Stomach (tissue), 4 donors: ENCODE data around the gene FAM222A.

ENCODE experiments used
- EP300 ChIP-seq: sonication (generic); formaldehyde crosslinking; IDR thresholded peaks from one replicate; pipeline ENCODE4 v1.6.1; 2017; ENCODE audit warnings: antibody characterized with exemption
- POLR2A ChIP-seq, 4 donors: fragments of 450-650 bp; IDR thresholded peaks; one replicate each; pipeline ENCODE4 v1.6.1; 2016; ENCODE audit warnings: antibody characterized with exemption in 4 of 4, control low read depth in 2 of 4, mild to moderate bottlenecking in 1 of 4, moderate library complexity in 1 of 4
- POLR2AphosphoS5 ChIP-seq, 3 donors: sonication (generic); formaldehyde crosslinking; IDR thresholded peaks; one replicate each; pipeline ENCODE4 v1.6.1; 2016; ENCODE audit warnings: antibody characterized with exemption in 3 of 3
- TF ChIP-seq, protein P1 (sequence below), 7 experiments: fragments of 450-650 bp in 4 of 7; fragments of 200-600 bp in 3 of 7; sonication (generic) in 3 of 7; IDR thresholded peaks; one replicate each; pipeline ENCODE4 v1.5.1; 2016 to 2019; ENCODE audit warnings: antibody characterized with exemption in 7 of 7, control low read depth in 2 of 7, mild to moderate bottlenecking in 1 of 7

DNA sequence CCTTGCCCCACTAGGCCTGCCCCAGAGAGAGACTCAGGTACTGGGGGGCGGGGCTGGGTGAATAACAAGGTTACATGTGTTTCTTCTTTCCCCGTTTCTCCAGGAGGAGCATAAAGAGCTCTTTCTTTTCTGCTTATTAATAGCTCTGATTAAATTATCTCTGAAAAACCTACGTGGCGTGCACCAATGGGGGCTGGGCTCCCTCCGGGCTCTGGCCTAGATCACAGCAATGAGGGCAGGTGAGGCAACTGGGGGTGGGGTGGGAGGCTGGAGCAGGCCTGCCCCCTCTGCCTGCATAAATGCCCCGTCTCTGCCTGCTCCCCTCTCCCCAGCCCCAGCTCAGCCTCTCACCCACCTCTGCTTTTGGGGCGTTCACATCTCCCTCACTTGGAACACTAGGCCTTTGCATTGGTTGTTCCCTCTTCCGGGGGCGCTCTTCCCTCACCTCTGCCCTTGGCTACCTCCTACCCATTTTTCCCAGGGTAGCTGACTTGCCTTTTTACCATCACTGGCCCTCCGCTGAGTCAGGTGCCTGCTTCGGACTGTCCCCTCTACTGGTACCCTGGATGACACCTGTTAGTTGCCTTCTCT is 4.1 kb upstream of the FAM222A start:
- TF ChIP-seq POLR2A (IDR thresholded peaks at IDR 0.05): no peak
- TF ChIP-seq, protein P1, sequence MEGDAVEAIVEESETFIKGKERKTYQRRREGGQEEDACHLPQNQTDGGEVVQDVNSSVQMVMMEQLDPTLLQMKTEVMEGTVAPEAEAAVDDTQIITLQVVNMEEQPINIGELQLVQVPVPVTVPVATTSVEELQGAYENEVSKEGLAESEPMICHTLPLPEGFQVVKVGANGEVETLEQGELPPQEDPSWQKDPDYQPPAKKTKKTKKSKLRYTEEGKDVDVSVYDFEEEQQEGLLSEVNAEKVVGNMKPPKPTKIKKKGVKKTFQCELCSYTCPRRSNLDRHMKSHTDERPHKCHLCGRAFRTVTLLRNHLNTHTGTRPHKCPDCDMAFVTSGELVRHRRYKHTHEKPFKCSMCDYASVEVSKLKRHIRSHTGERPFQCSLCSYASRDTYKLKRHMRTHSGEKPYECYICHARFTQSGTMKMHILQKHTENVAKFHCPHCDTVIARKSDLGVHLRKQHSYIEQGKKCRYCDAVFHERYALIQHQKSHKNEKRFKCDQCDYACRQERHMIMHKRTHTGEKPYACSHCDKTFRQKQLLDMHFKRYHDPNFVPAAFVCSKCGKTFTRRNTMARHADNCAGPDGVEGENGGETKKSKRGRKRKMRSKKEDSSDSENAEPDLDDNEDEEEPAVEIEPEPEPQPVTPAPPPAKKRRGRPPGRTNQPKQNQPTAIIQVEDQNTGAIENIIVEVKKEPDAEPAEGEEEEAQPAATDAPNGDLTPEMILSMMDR (IDR thresholded peaks at IDR 0.05): no peak
- TF ChIP-seq POLR2AphosphoS5 (IDR thresholded peaks at IDR 0.05): no peak
- no peak for TF ChIP-seq EP300
